ACHN (cell line): ENCODE data around the gene ETS1.
"Not testable (repeated sequence)": the region's sequence is repeated elsewhere in the genome, so short reads cannot be mapped to it uniquely, and the experiment has no call there.

Source experiments
- DNase-seq: peaks from one replicate; pipeline ENCODE4 v3.0.0-alpha.2; 2015
- in situ Hi-C: cut with HindIII; loops from 2 replicates; pipeline ENCODE4 v1.10.0; 2017; ENCODE audit warnings: low sequenced_read_pairs, low pct_ligation_motif_present, low pct_unique_long_range_greater_than_20kb

ETS1 gene

GRCh38 chr11:128465946-128466705 is 121.2 kb downstream of the ETS1 start:
- in situ Hi-C loops, result no loop called here
- DNase-seq, result no peak

- DNase-seq, result no peak
- in situ Hi-C loops, result no loop called here
Observed at GRCh38 chr11:128465531-128465930, 121.8 kb downstream of the ETS1 start.

GRCh38 chr11:128464878-128465450 is 122.4 kb downstream of the ETS1 start:
- in situ Hi-C loops, result no loop called here
- DNase-seq, result no peak

- no peak for DNase-seq
- in situ Hi-C loops, result no loop called here
Observed at GRCh38 chr11:128463979-128464378, 123.4 kb downstream of the ETS1 start.

- DNase-seq, result peak; percentile 28
- in situ Hi-C loops, result no loop called here
Observed at GRCh38 chr11:128463371-128463829, 124.0 kb downstream of the ETS1 start.

- in situ Hi-C loops, result no loop called here
- no peak for DNase-seq
Observed at GRCh38 chr11:128462922-128463321, 124.4 kb downstream of the ETS1 start.

- no peak for DNase-seq
- in situ Hi-C loops, result no loop called here
Observed at GRCh38 chr11:128462189-128462588, 125.2 kb downstream of the ETS1 start.

GRCh38 chr11:128458321-128458720 is 129.0 kb downstream of the ETS1 start:
- DNase-seq, result peak; percentile 30

GRCh38 chr11:128457874-128458273 is 129.5 kb downstream of the ETS1 start:
- in situ Hi-C loops, result no loop called here

More at GRCh38 chr11:128458321-128458720, 129.0 kb downstream of the ETS1 start:
- in situ Hi-C loops, result no loop called here

GRCh38 chr11:128456566-128457268 is 130.6 kb downstream of the ETS1 start:
- DNase-seq, result no peak
- in situ Hi-C loops, result no loop called here

More at GRCh38 chr11:128457874-128458273, 129.5 kb downstream of the ETS1 start:
- no peak for DNase-seq

- no peak for DNase-seq
- in situ Hi-C loops, result no loop called here
Observed at GRCh38 chr11:128455766-128456165, 131.6 kb downstream of the ETS1 start.

GRCh38 chr11:128453444-128454336 is 133.7 kb downstream of the ETS1 start:
- in situ Hi-C loops, result no loop called here
- peak; percentile 19 for DNase-seq

GRCh38 chr11:128451652-128452470 is 135.5 kb downstream of the ETS1 start:
- no peak for DNase-seq
- in situ Hi-C loops, result no loop called here

GRCh38 chr11:128450882-128451651 is 136.3 kb downstream of the ETS1 start:
- no peak for DNase-seq
- in situ Hi-C loops, result no loop called here

GRCh38 chr11:128450425-128450824 is 136.9 kb downstream of the ETS1 start:
- in situ Hi-C loops, result not testable (repeated sequence)

GRCh38 chr11:128448981-128449713 is 138.2 kb downstream of the ETS1 start:
- no peak for DNase-seq
- in situ Hi-C loops, result no loop called here

More at GRCh38 chr11:128450425-128450824, 136.9 kb downstream of the ETS1 start:
- DNase-seq, result not testable (repeated sequence)
